ENCODE data around the gene KIF3B. TPM values are rescaled to one million over a fixed set of nuclear protein-coding genes. Genes with fewer than 3 reads are reported as not detected.

KIF3B gene
- total and polyA plus RNA-seq, 2 of the 13 experiments (the other 11 are each of a cell fraction or from before 2014, with no cell fraction given), result 23.6 to 28.8 TPM

DNA sequence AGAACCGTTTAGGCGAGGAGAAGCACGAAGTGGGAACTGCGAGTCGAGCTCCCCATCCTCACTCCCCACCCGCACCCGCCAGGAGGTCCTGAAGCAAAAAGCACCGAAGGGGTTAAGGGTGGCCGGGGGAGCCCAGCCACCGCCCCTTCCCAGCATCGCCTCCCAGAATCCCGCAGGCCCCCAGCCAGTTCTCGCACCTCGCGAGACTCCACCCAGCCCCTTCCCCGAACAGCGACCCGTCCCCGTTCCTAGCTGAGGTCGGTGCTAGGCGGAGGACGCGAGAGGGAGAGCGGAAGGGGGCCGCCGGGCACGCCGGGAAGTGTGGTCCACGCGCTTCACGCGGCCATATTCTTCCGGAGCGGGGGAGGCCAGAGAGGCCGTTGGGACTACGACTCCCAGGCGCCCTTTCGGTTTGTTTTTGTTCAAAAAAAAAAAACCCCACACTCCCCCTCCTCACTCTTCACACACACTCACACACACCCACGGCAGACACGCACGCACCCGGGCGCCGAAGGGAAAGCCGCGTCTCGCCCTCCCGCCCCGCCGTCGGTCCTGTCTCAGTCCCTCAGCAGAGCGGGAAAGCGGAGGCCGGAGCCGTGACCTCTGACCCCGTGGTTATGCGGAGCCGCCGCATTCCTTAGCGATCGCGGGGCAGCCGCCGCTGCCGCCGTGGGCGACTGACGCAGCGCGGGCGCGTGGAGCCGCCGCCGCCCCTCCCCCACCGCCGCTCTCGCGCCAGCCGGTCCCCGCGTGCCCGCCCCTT, 80.6 kb downstream of the KIF3B start, which contains the start of gene ASXL1 (continued):
- TF ChIP-seq, protein P1, sequence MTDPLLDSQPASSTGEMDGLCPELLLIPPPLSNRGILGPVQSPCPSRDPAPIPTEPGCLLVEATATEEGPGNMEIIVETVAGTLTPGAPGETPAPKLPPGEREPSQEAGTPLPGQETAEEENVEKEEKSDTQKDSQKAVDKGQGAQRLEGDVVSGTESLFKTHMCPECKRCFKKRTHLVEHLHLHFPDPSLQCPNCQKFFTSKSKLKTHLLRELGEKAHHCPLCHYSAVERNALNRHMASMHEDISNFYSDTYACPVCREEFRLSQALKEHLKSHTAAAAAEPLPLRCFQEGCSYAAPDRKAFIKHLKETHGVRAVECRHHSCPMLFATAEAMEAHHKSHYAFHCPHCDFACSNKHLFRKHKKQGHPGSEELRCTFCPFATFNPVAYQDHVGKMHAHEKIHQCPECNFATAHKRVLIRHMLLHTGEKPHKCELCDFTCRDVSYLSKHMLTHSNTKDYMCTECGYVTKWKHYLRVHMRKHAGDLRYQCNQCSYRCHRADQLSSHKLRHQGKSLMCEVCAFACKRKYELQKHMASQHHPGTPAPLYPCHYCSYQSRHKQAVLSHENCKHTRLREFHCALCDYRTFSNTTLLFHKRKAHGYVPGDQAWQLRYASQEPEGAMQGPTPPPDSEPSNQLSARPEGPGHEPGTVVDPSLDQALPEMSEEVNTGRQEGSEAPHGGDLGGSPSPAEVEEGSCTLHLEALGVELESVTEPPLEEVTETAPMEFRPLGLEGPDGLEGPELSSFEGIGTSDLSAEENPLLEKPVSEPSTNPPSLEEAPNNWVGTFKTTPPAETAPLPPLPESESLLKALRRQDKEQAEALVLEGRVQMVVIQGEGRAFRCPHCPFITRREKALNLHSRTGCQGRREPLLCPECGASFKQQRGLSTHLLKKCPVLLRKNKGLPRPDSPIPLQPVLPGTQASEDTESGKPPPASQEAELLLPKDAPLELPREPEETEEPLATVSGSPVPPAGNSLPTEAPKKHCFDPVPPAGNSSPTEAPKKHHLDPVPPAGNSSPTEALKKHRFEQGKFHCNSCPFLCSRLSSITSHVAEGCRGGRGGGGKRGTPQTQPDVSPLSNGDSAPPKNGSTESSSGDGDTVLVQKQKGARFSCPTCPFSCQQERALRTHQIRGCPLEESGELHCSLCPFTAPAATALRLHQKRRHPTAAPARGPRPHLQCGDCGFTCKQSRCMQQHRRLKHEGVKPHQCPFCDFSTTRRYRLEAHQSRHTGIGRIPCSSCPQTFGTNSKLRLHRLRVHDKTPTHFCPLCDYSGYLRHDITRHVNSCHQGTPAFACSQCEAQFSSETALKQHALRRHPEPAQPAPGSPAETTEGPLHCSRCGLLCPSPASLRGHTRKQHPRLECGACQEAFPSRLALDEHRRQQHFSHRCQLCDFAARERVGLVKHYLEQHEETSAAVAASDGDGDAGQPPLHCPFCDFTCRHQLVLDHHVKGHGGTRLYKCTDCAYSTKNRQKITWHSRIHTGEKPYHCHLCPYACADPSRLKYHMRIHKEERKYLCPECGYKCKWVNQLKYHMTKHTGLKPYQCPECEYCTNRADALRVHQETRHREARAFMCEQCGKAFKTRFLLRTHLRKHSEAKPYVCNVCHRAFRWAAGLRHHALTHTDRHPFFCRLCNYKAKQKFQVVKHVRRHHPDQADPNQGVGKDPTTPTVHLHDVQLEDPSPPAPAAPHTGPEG (CRISPR knock-in tag; IDR thresholded peaks at IDR 0.05), result peak; percentile 25; the same call in 1 of the 2 replicates
- TF ChIP-seq TP53 (CRISPR knock-in tag; conservative IDR thresholded peaks at IDR 0.05) (peak; percentile 78; the same call in 1 of the 2 replicates), CREB1 (IDR thresholded peaks at IDR 0.05) (peak; percentile 74), CREB1 (CRISPR knock-in tag; IDR thresholded peaks at IDR 0.05) (peak; percentile 89), ZNF777 (CRISPR knock-in tag; IDR thresholded peaks at IDR 0.05) (peak; percentile 94), SOX6 (IDR thresholded peaks at IDR 0.05) (no peak), SOX6 (CRISPR knock-in tag; IDR thresholded peaks at IDR 0.05) (peak; percentile 88), MBD4 (IDR thresholded peaks at IDR 0.05; ENCODE audit: borderline replicate concordance, low read length) (no peak), GFI1 (CRISPR knock-in tag; IDR thresholded peaks at IDR 0.05; ENCODE audit: borderline replicate concordance) (peak; percentile 85; the same call in 1 of the 2 replicates), ZNF33B (CRISPR knock-in tag; IDR thresholded peaks at IDR 0.05) (peak; percentile 79), ZFP1 (CRISPR knock-in tag; IDR thresholded peaks at IDR 0.05) (peak; percentile 97), RFX3 (CRISPR knock-in tag; IDR thresholded peaks at IDR 0.05) (no peak; the same call in 1 of the 2 replicates), ADNP (CRISPR knock-in tag; IDR thresholded peaks at IDR 0.05) (no peak)
- TF ChIP-seq, protein P2, sequence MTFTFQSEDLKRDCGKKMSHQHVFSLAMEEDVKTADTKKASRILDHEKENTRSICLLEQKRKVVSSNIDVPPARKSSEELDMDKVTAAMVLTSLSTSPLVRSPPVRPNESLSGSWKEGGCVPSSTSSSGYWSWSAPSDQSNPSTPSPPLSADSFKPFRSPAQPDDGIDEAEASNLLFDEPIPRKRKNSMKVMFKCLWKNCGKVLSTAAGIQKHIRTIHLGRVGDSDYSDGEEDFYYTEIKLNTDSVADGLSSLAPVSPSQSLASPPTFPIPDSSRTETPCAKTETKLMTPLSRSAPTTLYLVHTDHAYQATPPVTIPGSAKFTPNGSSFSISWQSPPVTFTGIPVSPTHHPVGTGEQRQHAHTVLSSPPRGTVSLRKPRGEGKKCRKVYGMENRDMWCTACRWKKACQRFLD (CRISPR knock-in tag; IDR thresholded peaks at IDR 0.05; ENCODE audit: borderline replicate concordance), result peak; percentile 91; the same call in 1 of the 2 replicates
- TF ChIP-seq, protein P3, sequence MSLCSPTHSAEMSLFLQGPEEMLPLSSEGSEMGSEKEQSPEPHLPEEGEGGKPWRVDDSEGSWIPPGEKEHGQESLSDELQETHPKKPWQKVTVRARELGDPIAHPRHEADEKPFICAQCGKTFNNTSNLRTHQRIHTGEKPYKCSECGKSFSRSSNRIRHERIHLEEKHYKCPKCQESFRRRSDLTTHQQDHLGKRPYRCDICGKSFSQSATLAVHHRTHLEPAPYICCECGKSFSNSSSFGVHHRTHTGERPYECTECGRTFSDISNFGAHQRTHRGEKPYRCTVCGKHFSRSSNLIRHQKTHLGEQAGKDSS (CRISPR knock-in tag; IDR thresholded peaks at IDR 0.05; ENCODE audit: borderline replicate concordance, low read depth), result peak; percentile 97
- TF ChIP-seq, protein P4, sequence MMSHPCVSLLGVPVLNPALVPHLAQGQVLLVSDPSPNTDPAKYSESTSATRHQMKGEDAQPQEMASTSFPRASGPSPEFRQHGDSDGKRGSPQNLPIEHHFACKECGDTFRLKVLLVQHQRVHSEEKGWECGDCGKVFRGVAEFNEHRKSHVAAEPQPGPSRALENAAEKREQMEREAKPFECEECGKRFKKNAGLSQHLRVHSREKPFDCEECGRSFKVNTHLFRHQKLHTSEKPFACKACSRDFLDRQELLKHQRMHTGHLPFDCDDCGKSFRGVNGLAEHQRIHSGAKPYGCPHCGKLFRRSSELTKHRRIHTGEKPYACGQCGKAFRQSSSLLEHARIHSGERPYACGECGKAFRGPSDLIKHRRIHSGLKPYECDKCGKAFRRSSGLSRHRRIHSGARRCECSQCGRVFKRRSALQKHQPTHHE (CRISPR knock-in tag; IDR thresholded peaks at IDR 0.05; ENCODE audit: borderline replicate concordance), result peak; percentile 99
- TF ChIP-seq, protein P5, sequence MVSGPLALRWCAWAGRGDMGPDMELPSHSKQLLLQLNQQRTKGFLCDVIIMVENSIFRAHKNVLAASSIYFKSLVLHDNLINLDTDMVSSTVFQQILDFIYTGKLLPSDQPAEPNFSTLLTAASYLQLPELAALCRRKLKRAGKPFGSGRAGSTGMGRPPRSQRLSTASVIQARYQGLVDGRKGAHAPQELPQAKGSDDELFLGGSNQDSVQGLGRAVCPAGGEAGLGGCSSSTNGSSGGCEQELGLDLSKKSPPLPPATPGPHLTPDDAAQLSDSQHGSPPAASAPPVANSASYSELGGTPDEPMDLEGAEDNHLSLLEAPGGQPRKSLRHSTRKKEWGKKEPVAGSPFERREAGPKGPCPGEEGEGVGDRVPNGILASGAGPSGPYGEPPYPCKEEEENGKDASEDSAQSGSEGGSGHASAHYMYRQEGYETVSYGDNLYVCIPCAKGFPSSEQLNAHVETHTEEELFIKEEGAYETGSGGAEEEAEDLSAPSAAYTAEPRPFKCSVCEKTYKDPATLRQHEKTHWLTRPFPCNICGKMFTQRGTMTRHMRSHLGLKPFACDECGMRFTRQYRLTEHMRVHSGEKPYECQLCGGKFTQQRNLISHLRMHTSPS (CRISPR knock-in tag; IDR thresholded peaks at IDR 0.05; ENCODE audit: low read depth), result no peak; the same call in 1 of the 2 replicates
